HepG2 (cell line): Measurements from ENCODE around the gene RHD. TPM values are rescaled to one million over a fixed set of nuclear protein-coding genes. Genes with fewer than 3 reads are reported as not detected.
A peak's percentile ranks its signal among the peaks of the same experiment; 100 is the strongest.
"Not testable (repeated sequence)": the region's sequence is repeated elsewhere in the genome, so short reads cannot be mapped to it uniquely, and the experiment has no call there.

Experiments used
- ATAC-seq: fragments of 200-7000 bp; cut with Tn5 transposase; 3 replicates; pipeline ENCODE4 v1.9.1; 2020; ENCODE audit warnings: mild to moderate bottlenecking, moderate library complexity
- BruUV-seq: library from RNA; stranded (reverse); fragments of 400-500 nt; replicated peaks from 2 replicates; lab custom pipeline; 2021; lab: Mats Ljungman, UMichigan
- CTCF ChIA-PET: fragments of 300-600 bp; formaldehyde crosslinking; extraction: SDS; loops from one replicate; lab custom pipeline; 2021; ENCODE audit warnings: low total read pairs, inconsistent platforms, low intra/inter-chr PET ratio; lab: Yijun Ruan, JAX
- POLR2A ChIA-PET: fragments of 350-600 bp; sonication (Branson Sonifier 250); formaldehyde crosslinking; loops from one replicate; lab custom pipeline; 2020; ENCODE audit warnings: antibody characterized with exemption, inconsistent platforms; lab: Yijun Ruan, JAX
- DNase-seq: peaks from one replicate; pipeline ENCODE4 v3.0.0-alpha.2; 2015; ENCODE audit warnings: low spot score
- FAIRE-seq: peaks from 3 replicates; lab custom pipeline; 2011; peaks lifted over from hg19 to GRCh38; lab: Jason Lieb, UNC
- H2AFZ ChIP-seq: one replicate; pipeline ENCODE4 v1.6.1; 2011; ENCODE audit warnings: low read length, inconsistent platforms
- H3K27ac ChIP-seq: fragments of 300-600 bp; 3 replicates; pipeline ENCODE4 v1.8.0; 2011; ENCODE audit warnings: mixed run types, mild to moderate bottlenecking, mixed read lengths, low read length, inconsistent platforms; ENCODE audit not compliant: insufficient read depth; ENCODE audit errors: extremely low read length
- H3K27me3 ChIP-seq, 2 experiments: fragments of 200-600 bp in 1 of 2; 2 replicates in 1 of 2; 3 replicates in 1 of 2; pipeline versions ENCODE4 v1.6.0 to v1.8.0; 2011; ENCODE audit warnings: low read length in 2 of 2, mild to moderate bottlenecking in 2 of 2, moderate library complexity in 2 of 2, inconsistent platforms in 1 of 2; ENCODE audit not compliant: insufficient read depth in 2 of 2, control insufficient read depth in 1 of 2
- H3K36me3 ChIP-seq, 2 experiments: fragments of 200-600 bp in 1 of 2; replicated peaks in 1 of 2; 2 replicates in 1 of 2; 3 replicates in 1 of 2; pipeline versions ENCODE4 v1.5.1 to v1.8.0; 2011; ENCODE audit warnings: low read length in 2 of 2, inconsistent platforms in 1 of 2; ENCODE audit not compliant: insufficient read depth in 2 of 2, control insufficient read depth in 1 of 2
- H3K4me1 ChIP-seq: 2 replicates; pipeline ENCODE4 v1.5.1; 2012; ENCODE audit warnings: low read length, inconsistent platforms; ENCODE audit not compliant: insufficient read depth
- H3K4me2 ChIP-seq: 2 replicates; pipeline ENCODE4 v1.6.0; 2011; ENCODE audit warnings: low read depth, low read length, inconsistent platforms
- H3K4me3 ChIP-seq, 3 experiments: fragments of 200-600 bp in 1 of 3; sonication (generic), shearing (Covaris generic) in 1 of 3; replicated peaks in 1 of 3; 2 replicates each; pipeline ENCODE4 v1.5.1; 2011 to 2016; ENCODE audit warnings: low read length in 3 of 3, inconsistent platforms in 2 of 3, low read depth in 2 of 3, mild to moderate bottlenecking in 2 of 3, control low read depth in 1 of 3, mixed read lengths in 1 of 3; ENCODE audit not compliant: insufficient read depth in 1 of 3
- H3K79me2 ChIP-seq: one replicate; pipeline ENCODE4 v1.6.1; 2011; ENCODE audit warnings: low read length, inconsistent platforms; ENCODE audit not compliant: insufficient read depth
- H3K9ac ChIP-seq: 2 replicates; pipeline ENCODE4 v1.6.0; 2011; ENCODE audit warnings: mild to moderate bottlenecking, low read depth, low read length, inconsistent platforms; ENCODE audit not compliant: insufficient read depth
- H3K9me3 ChIP-seq: 2 replicates; pipeline ENCODE4 v1.5.1; 2012; ENCODE audit warnings: mild to moderate bottlenecking, low read length
- H4K20me1 ChIP-seq: 2 replicates; pipeline ENCODE4 v1.6.0; 2011; ENCODE audit warnings: inconsistent platforms, mild to moderate bottlenecking, low read length, moderate library complexity; ENCODE audit not compliant: insufficient read depth
- ZKSCAN1 ChIP-seq: fragments of 150-350 bp; IDR thresholded peaks from 2 replicates; pipeline ENCODE4 v1.6.1; 2014; ENCODE audit warnings: low read length
- ZMYM3 ChIP-seq: sonication (generic); formaldehyde crosslinking; IDR thresholded peaks from 2 replicates; pipeline ENCODE4 v1.5.1; 2020; ENCODE audit warnings: mild to moderate bottlenecking, missing genetic modification reagents
- ZNF3 ChIP-seq: IDR thresholded peaks from 2 replicates; pipeline ENCODE4 v1.7.0; 2017; ENCODE audit warnings: inconsistent platforms
- WGBS: methylation state at CpG from one replicate; pipeline ENCODE4 v1.1.6; 2017; ENCODE audit warnings: low lambda C conversion rate; 5-methylcytosine and 5-hydroxymethylcytosine counted together
- in situ Hi-C: cut with HindIII; loops from 2 replicates; pipeline ENCODE4 v1.10.0; 2017; ENCODE audit warnings: low pct_unique_long_range_greater_than_20kb; ENCODE audit not compliant: extremely low pct_ligation_motif_present
- intact Hi-C: fragments of 100-400 bp; cut with micrococcal nuclease; formaldehyde crosslinking; loops from one replicate; pipeline ENCODE4 v1.10.0; 2022; ENCODE audit not compliant: unreplicated experiment
- polyA plus RNA-seq, 8 experiments: library from polyadenylated mRNA; depleted of rRNA in 3 of 8; stranded (reverse) in 7 of 8; unstranded in 1 of 8; fragments of >200 nt; fragmentation: Illumina TruSeq in 4 of 8; extraction: Trizol in 4 of 8; gene quantifications; 2 replicates each; pipeline versions ENCODE4 v1.2.1 to v1.2.3, GENCODE V29; 2011 to 2016; ENCODE audit warnings: low read depth in 4 of 8, missing spikeins in 1 of 8, mixed read lengths in 1 of 8; ENCODE audit not compliant: insufficient read depth in 1 of 8
- total RNA-seq, 5 experiments: library from RNA; depleted of rRNA; stranded (reverse); fragments of >200 nt; fragmentation: Illumina TruSeq; extraction: Trizol; gene quantifications; 2 replicates each; pipeline ENCODE4 v1.2.3, GENCODE V29; 2016; ENCODE audit warnings: low read depth in 1 of 5

RHD gene
- total and polyA plus RNA-seq, 2 of the 13 experiments (the other 11 are each of a cell fraction or from before 2014, with no cell fraction given), result not detected

DNA sequence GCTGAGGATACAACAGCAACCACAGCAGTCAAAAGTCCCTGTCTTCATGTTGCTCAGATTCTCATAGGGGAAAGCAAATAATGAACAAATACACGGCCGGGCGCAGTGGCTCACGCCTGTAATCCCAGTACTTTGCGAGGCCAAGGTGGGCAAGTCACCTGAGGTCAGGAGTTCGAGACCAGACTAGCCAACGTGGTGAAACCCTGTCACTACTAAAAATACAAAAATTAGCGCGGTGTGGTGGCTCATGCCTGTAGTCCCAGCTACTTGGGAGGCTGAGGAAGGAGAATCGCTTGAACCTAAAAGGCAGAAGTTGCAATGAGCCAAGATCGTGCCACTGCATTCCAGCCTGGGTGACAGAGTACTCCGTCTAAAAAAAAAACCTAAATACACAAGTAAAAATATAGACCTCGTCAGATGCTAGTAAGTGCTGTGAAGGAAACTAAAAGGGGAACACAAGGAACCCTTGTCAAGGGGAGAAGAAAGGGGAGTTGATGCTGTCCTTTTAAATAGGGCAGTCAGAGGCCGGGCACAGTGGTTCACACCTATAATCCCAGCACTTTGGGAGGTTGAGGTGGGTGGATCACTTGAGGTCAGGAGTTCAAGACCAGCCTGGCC lies 4.1 kb upstream of the RHD start:
- H3K27me3 ChIP-seq, H3K36me3 ChIP-seq, ATAC-seq, DNase-seq, H3K9ac ChIP-seq, FAIRE-seq, H3K27ac ChIP-seq, H3K4me1 ChIP-seq, in situ Hi-C loops, H4K20me1 ChIP-seq, BruUV-seq, H3K9me3 ChIP-seq, intact Hi-C loops, H3K79me2 ChIP-seq, H2AFZ ChIP-seq, CTCF ChIA-PET: not testable (repeated sequence)
- TF ChIP-seq ZKSCAN1, result peak; percentile 58; the same call in 1 of the 2 replicates
- 0 out of 2 replicates have a peak, but pooled peaks have one; percentile 31 for TF ChIP-seq ZMYM3 (CRISPR knock-in tag)
- TF ChIP-seq ZNF3, result peak; percentile 85
- WGBS, result 43% methylated on average over 10 of the region's 14 CpGs
- H3K4me3 ChIP-seq, result peak overlapping the region in 1 of 3 experiments; percentile 55; a peak in 1 of 6 replicates
- POLR2A ChIA-PET, result interaction anchor here (1.1 to 1.2 kb wide), 2 partner anchors 21 to 28 kb away, joined by 3 to 4 read pairs; partner anchors contain the start of gene RSRP1
- H3K4me2 ChIP-seq, result peak overlapping the region; percentile 45

DNA sequence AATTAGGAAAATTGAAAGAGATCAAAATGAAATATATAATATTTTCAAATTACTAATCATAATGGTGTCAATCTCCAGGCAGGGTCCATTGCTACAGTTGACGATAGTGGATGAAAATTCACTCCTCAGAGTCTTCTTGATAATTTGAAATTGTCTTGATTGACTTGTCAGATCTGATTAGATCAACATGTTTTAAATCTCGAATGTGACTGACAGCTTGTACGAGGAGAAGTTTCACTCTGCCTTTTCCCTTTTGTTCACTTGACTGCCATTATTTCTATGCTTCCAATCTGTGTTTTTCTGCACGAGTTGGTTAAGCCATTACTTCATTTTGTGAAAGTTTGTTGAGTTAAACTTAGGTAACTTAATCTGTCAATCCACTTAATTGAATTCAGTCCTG lies 3.3 kb downstream of the RHD start:
- H3K27ac ChIP-seq, H3K9ac ChIP-seq, POLR2A ChIA-PET, H3K9me3 ChIP-seq, H3K4me2 ChIP-seq, intact Hi-C loops, H3K4me3 ChIP-seq, H3K4me1 ChIP-seq, H3K27me3 ChIP-seq, in situ Hi-C loops, H4K20me1 ChIP-seq, ATAC-seq, H3K79me2 ChIP-seq, H3K36me3 ChIP-seq, DNase-seq, H2AFZ ChIP-seq, FAIRE-seq, BruUV-seq, CTCF ChIA-PET: not testable (repeated sequence)
- 15% methylated on average over 4 of the region's 4 CpGs for WGBS

DNA sequence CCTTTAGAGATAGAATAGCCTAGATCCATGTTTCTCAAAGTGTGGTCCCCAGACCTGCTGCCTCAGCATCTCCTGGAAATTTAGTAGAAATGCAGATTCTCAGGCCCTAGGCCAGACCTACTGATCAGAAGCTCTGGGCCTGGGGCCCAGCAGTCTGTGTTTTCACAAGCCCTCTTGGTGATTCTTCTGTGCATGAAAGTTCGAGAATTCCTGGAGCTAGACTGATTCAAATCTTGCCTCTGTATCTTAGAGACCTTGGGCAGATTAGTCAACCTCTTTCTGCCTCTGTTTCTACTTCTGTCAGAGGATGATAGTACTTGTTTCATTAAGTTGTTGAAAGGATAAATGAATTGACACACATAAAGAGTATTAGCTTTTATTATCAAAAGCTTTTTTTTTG lies 5.0 kb downstream of the RHD start:
- H3K9me3 ChIP-seq, H3K4me2 ChIP-seq, intact Hi-C loops, POLR2A ChIA-PET, FAIRE-seq, H3K27me3 ChIP-seq, H3K4me3 ChIP-seq, ATAC-seq, H4K20me1 ChIP-seq, DNase-seq, H3K36me3 ChIP-seq, BruUV-seq, H3K4me1 ChIP-seq, H3K79me2 ChIP-seq, in situ Hi-C loops, H2AFZ ChIP-seq, CTCF ChIA-PET, H3K27ac ChIP-seq, H3K9ac ChIP-seq: not testable (repeated sequence)
- WGBS, result 0% methylated on average over 1 of the region's 1 CpG
